ENCODE measurements around the gene CYP51A1.
A peak's percentile ranks its signal among the peaks of the same experiment; 100 is the strongest.

Gene CYP51A1

GRCh38 chr7:92141161-92141560, 6.9 kb upstream of the CYP51A1 start:
- H2AFZ ChIP-seq (ENCODE audit: low read length) = no peak overlapping the region

GRCh38 chr7:92137557-92137956, 3.3 kb upstream of the CYP51A1 start:
- no peak overlapping the region for H2AFZ ChIP-seq (ENCODE audit: low read length)
- H3K27me3 ChIP-seq (ENCODE audit: insufficient read depth, low read length, poor library complexity, severe bottlenecking) = no peaks in the 10 kb centered on the region
- H3K4me1 ChIP-seq (ENCODE audit: insufficient read depth, low read length, poor library complexity, severe bottlenecking) = peaks cover 23% of the 10 kb centered on the region
- no peaks in the 10 kb centered on the region for H3K36me3 ChIP-seq (ENCODE audit: insufficient read depth, low read length)
- H3K4me2 ChIP-seq (ENCODE audit: low read depth, low read length, poor library complexity, severe bottlenecking) = peak overlapping the region; percentile 45
- H3F3A ChIP-seq (ENCODE audit: low read depth) = 0 out of 2 replicates have a peak, but pooled peaks cover 3% of the 10 kb centered on the region
- TF ChIP-seq CTCF (conservative IDR thresholded peaks at IDR 0.05; ENCODE audit: low read length) (no peak), EZH2phosphoT487 (IDR thresholded peaks at IDR 0.05; ENCODE audit: borderline replicate concordance) (no peak)
- no peaks in the 10 kb centered on the region for H3K9me2 ChIP-seq (replicated peaks; ENCODE audit: low read depth, low read length)
- peaks cover 8% of the 10 kb centered on the region for H4K20me1 ChIP-seq (ENCODE audit: insufficient read depth, low read length, poor library complexity, severe bottlenecking)
- no peaks in the 10 kb centered on the region for H3K9me3 ChIP-seq (ENCODE audit: insufficient read depth, low read depth, low read length)
- H3K9ac ChIP-seq (ENCODE audit: low read depth, low read length, poor library complexity, severe bottlenecking) = no peak overlapping the region
- H3K4me3 ChIP-seq (ENCODE audit: low read length, poor library complexity, severe bottlenecking) = peak overlapping the region; percentile 28
- H3K79me2 ChIP-seq (ENCODE audit: insufficient read depth, low read length) = peaks cover 27% of the 10 kb centered on the region

More at GRCh38 chr7:92141161-92141560, 6.9 kb upstream of the CYP51A1 start:
- no peaks in the 10 kb centered on the region for H4K20me1 ChIP-seq (ENCODE audit: insufficient read depth, low read length, poor library complexity, severe bottlenecking)
- no peaks in the 10 kb centered on the region for H3K9me3 ChIP-seq (ENCODE audit: insufficient read depth, low read depth, low read length)
- H3K36me3 ChIP-seq (ENCODE audit: insufficient read depth, low read length) = no peaks in the 10 kb centered on the region
- H3K79me2 ChIP-seq (ENCODE audit: insufficient read depth, low read length) = no peaks in the 10 kb centered on the region
- no peak overlapping the region for H3K9ac ChIP-seq (ENCODE audit: low read depth, low read length, poor library complexity, severe bottlenecking)
- H3K4me2 ChIP-seq (ENCODE audit: low read depth, low read length, poor library complexity, severe bottlenecking) = no peak overlapping the region
- no peaks in the 10 kb centered on the region for H3K27me3 ChIP-seq (ENCODE audit: insufficient read depth, low read length, poor library complexity, severe bottlenecking)
- H3K9me2 ChIP-seq (replicated peaks; ENCODE audit: low read depth, low read length) = no peaks in the 10 kb centered on the region
- 0 out of 2 replicates have a peak, but pooled peaks cover 3% of the 10 kb centered on the region for H3F3A ChIP-seq (ENCODE audit: low read depth)
- TF ChIP-seq EZH2phosphoT487 (IDR thresholded peaks at IDR 0.05; ENCODE audit: borderline replicate concordance) = no peak
- no peak for TF ChIP-seq CTCF (conservative IDR thresholded peaks at IDR 0.05; ENCODE audit: low read length)
- H3K4me3 ChIP-seq (ENCODE audit: low read length, poor library complexity, severe bottlenecking) = no peak overlapping the region
- H3K4me1 ChIP-seq (ENCODE audit: insufficient read depth, low read length, poor library complexity, severe bottlenecking) = peaks cover 10% of the 10 kb centered on the region

GRCh38 chr7:92135052-92135889, 994 bp upstream of the CYP51A1 start:
- no peaks in the 10 kb centered on the region for H3K9me2 ChIP-seq (replicated peaks; ENCODE audit: low read depth, low read length)
- TF ChIP-seq CTCF (conservative IDR thresholded peaks at IDR 0.05; ENCODE audit: low read length) (no peak), EZH2phosphoT487 (IDR thresholded peaks at IDR 0.05; ENCODE audit: borderline replicate concordance) (no peak)
- peaks cover 46% of the 10 kb centered on the region for H3K4me1 ChIP-seq (ENCODE audit: insufficient read depth, low read length, poor library complexity, severe bottlenecking)
- peaks cover 31% of the 10 kb centered on the region for H4K20me1 ChIP-seq (ENCODE audit: insufficient read depth, low read length, poor library complexity, severe bottlenecking)
- peak overlapping the region; percentile 99 for H3K4me2 ChIP-seq (ENCODE audit: low read depth, low read length, poor library complexity, severe bottlenecking)
- peaks cover 50% of the 10 kb centered on the region for H3K79me2 ChIP-seq (ENCODE audit: insufficient read depth, low read length)
- peak overlapping the region; percentile 84 for H3K4me3 ChIP-seq (ENCODE audit: low read length, poor library complexity, severe bottlenecking)
- peak overlapping the region; percentile 91 for H3K9ac ChIP-seq (ENCODE audit: low read depth, low read length, poor library complexity, severe bottlenecking)
- no peaks in the 10 kb centered on the region for H3K27me3 ChIP-seq (ENCODE audit: insufficient read depth, low read length, poor library complexity, severe bottlenecking)
- peak overlapping the region; percentile 91 for H2AFZ ChIP-seq (ENCODE audit: low read length)
- H3K9me3 ChIP-seq (ENCODE audit: insufficient read depth, low read depth, low read length) = no peaks in the 10 kb centered on the region
- H3K36me3 ChIP-seq (ENCODE audit: insufficient read depth, low read length) = peaks cover 12% of the 10 kb centered on the region; the same call in 1 of the 2 replicates
- H3F3A ChIP-seq (ENCODE audit: low read depth) = 0 out of 2 replicates have a peak, but pooled peaks cover 3% of the 10 kb centered on the region
